Upper lobe of left lung (tissue), 6 donors: ENCODE results near the gene NR2F1. TPM values are rescaled to one million over a fixed set of nuclear protein-coding genes. Genes with fewer than 3 reads are reported as not detected.

Source experiments
- ATAC-seq, 2 donors: fragments of 200-7000 bp; cut with Tn5 transposase; one replicate each; pipeline ENCODE4 v1.9.1; 2022; ENCODE audit warnings: mild to moderate bottlenecking in 2 of 2, moderate library complexity in 2 of 2; ENCODE audit not compliant: low FRiP score in 2 of 2
- DNase-seq, 2 donors: peaks; one replicate each; pipeline ENCODE4 v3.0.0-alpha.2; 2019 to 2020
- H3K27ac ChIP-seq, 4 donors: fragments of 200-600 bp; sonication (generic); one replicate each; pipeline ENCODE4 v1.5.1; 2016 to 2019
- H3K27me3 ChIP-seq, 4 donors: fragments of 200-600 bp; sonication (generic); one replicate each; pipeline ENCODE4 v1.5.1; 2017 to 2019
- H3K36me3 ChIP-seq, 4 donors: fragments of 200-600 bp; sonication (generic); one replicate each; pipeline ENCODE4 v1.5.1; 2016 to 2019
- H3K4me1 ChIP-seq, 4 donors: fragments of 200-600 bp; sonication (generic); one replicate each; pipeline ENCODE4 v1.5.1; 2018 to 2019
- H3K4me3 ChIP-seq, 4 donors: fragments of 200-600 bp; sonication (generic); one replicate each; pipeline ENCODE4 v1.5.1; 2017 to 2019; ENCODE audit warnings: mild to moderate bottlenecking in 2 of 4, moderate library complexity in 1 of 4
- H3K9me3 ChIP-seq, 4 donors: fragments of 200-600 bp; sonication (generic); one replicate each; pipeline ENCODE4 v1.5.1; 2018 to 2019
- EP300 ChIP-seq, 4 donors: sonication (generic); formaldehyde crosslinking; IDR thresholded peaks; one replicate each; pipeline ENCODE4 v1.5.1; 2017; ENCODE audit warnings: antibody characterized with exemption in 4 of 4, control low read depth in 2 of 4
- POLR2A ChIP-seq, 4 donors: fragments of 450-650 bp; IDR thresholded peaks; one replicate each; pipeline ENCODE4 v1.5.1; 2016 to 2017; ENCODE audit warnings: antibody characterized with exemption in 4 of 4, mild to moderate bottlenecking in 2 of 4
- POLR2AphosphoS5 ChIP-seq, 2 donors: sonication (generic); formaldehyde crosslinking; IDR thresholded peaks; one replicate each; pipeline ENCODE4 v1.5.1; 2017; ENCODE audit warnings: antibody characterized with exemption in 2 of 2
- whole genome bisulfite sequencing, 2 donors: methylation state at CpG; one replicate each; pipeline ENCODE4 v1.1.5; 2017 to 2018; 5-methylcytosine and 5-hydroxymethylcytosine counted together
- total RNA-seq, 6 donors: library from RNA; depleted of rRNA in 4 of 6; stranded (reverse); fragments of >200 nt in 4 of 6; gene quantifications; one replicate each; pipeline versions ENCODE4 v1.1.0 to v1.2.1, GENCODE V29; 2016 to 2021
- TF ChIP-seq, protein P1 (sequence below), 6 experiments: fragments of 450-650 bp in 4 of 6; fragments of 200-600 bp in 2 of 6; sonication (generic) in 2 of 6; IDR thresholded peaks; one replicate each; pipeline ENCODE4 v1.5.1; 2016 to 2019; ENCODE audit warnings: antibody characterized with exemption in 6 of 6
- donor health status: DM: no; HTN: no; CAD: no; lungs with moderate emphysema.
- donor health status: DM: no; HTN: yes; CAD: no; lungs with severe emphysema.

Gene NR2F1
- total RNA-seq, 6 donors from 2014 or later: 8.9 to 70.3 (median 29.4) TPM

DNA sequence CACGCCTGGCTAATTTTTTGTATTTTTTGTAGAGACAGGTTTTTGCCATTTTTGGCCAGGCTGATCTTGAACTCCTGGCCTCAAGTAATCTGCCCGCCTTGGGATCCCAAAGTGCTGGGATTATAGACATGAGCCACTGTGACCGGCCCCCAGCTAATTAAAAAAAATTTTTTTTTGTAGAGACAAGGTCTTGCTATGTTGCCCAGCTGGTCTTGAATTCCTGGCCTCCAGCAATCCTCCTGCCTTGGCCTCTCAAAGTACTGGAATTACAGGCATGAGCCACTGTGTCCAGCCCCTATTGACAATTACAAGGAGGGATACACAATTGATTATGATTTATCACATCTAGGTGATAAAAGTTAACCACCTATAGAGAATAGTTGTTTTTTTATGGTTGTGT is 59.5 kb downstream of the NR2F1 start:
- no peak for TF ChIP-seq POLR2A (IDR thresholded peaks at IDR 0.05)
- TF ChIP-seq EP300 (IDR thresholded peaks at IDR 0.05): no peak
- TF ChIP-seq POLR2AphosphoS5 (IDR thresholded peaks at IDR 0.05): no peak
- TF ChIP-seq, protein P1, sequence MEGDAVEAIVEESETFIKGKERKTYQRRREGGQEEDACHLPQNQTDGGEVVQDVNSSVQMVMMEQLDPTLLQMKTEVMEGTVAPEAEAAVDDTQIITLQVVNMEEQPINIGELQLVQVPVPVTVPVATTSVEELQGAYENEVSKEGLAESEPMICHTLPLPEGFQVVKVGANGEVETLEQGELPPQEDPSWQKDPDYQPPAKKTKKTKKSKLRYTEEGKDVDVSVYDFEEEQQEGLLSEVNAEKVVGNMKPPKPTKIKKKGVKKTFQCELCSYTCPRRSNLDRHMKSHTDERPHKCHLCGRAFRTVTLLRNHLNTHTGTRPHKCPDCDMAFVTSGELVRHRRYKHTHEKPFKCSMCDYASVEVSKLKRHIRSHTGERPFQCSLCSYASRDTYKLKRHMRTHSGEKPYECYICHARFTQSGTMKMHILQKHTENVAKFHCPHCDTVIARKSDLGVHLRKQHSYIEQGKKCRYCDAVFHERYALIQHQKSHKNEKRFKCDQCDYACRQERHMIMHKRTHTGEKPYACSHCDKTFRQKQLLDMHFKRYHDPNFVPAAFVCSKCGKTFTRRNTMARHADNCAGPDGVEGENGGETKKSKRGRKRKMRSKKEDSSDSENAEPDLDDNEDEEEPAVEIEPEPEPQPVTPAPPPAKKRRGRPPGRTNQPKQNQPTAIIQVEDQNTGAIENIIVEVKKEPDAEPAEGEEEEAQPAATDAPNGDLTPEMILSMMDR (IDR thresholded peaks at IDR 0.05): no peak
- no peaks in the 10 kb centered on the region for H3K27me3 ChIP-seq
- H3K4me3 ChIP-seq: no peak overlapping the region
- no peaks in the 10 kb centered on the region for H3K4me1 ChIP-seq
- WGBS, 2 donors: 99 to 100% methylated on average over 3 of the region's 3 CpGs
- DNase-seq (no peak), ATAC-seq (no peak)
- H3K36me3 ChIP-seq: no peaks in the 10 kb centered on the region
- no peaks in the 10 kb centered on the region for H3K9me3 ChIP-seq
- H3K27ac ChIP-seq: no peak overlapping the region

Other genes with a start within 250 kb of the NR2F1 start
- gene NR2F1-AS1, start 2.0 kb upstream of the NR2F1 start, total RNA-seq: 10 to 100 TPM in 4 of 6 donors, 1 to 10 TPM in 2; 4.4 to 19.9 (median 11.4) TPM
- 1 to 10 TPM in 5 of 6 donors, under 1 TPM in 1; 0.81 to 8.1 (median 2.7) TPM for gene POU5F2, start 158.4 kb downstream of the NR2F1 start, total RNA-seq